HEK293 (cell line): ENCODE data around the gene CAGE1.

Experiments used
- CTCF ChIA-PET: fragments of 350-600 bp; formaldehyde crosslinking; extraction: SDS; loops from one replicate; lab custom pipeline; 2021; ENCODE audit warnings: antibody characterized with exemption; lab: Yijun Ruan, JAX
- POLR2A ChIA-PET: fragments of 300-600 bp; formaldehyde crosslinking; extraction: SDS; loops from one replicate; lab custom pipeline; 2020; ENCODE audit warnings: antibody characterized with exemption, inconsistent platforms; lab: Yijun Ruan, JAX
- H3K27ac ChIP-seq: fragments of 200-500 bp; sonication (Bioruptor generic); 2 replicates; pipeline ENCODE4 v1.5.1; 2014; ENCODE audit warnings: low read depth, low read length, control low read depth, inconsistent platforms; ENCODE audit errors: extremely low read depth
- H3K36me3 ChIP-seq, 2 experiments: fragments of 200-500 bp in 1 of 2; sonication (Bioruptor generic) in 1 of 2; 1 replicate in 1 of 2; 2 replicates in 1 of 2; pipeline ENCODE4 v1.5.1; 2014 to 2017; ENCODE audit warnings: inconsistent platforms in 2 of 2, low read length in 2 of 2; ENCODE audit not compliant: control insufficient read depth in 2 of 2, insufficient read depth in 1 of 2
- H3K4me1 ChIP-seq: fragments of 200-500 bp; sonication (Bioruptor generic); 2 replicates; pipeline ENCODE4 v1.5.1; 2014; ENCODE audit warnings: mild to moderate bottlenecking, low read length, inconsistent platforms; ENCODE audit not compliant: control insufficient read depth, insufficient read depth
- H3K4me3 ChIP-seq: 2 replicates; pipeline ENCODE4 v1.5.1; 2011; ENCODE audit warnings: low read depth, mild to moderate bottlenecking, control low read depth, low read length, moderate library complexity
- H3K9me3 ChIP-seq: fragments of 200-500 bp; sonication (Bioruptor generic); 2 replicates; pipeline ENCODE4 v1.5.1; 2014; ENCODE audit warnings: low read depth, low read length, inconsistent platforms; ENCODE audit not compliant: control insufficient read depth, insufficient read depth
- AEBP2 ChIP-seq: fragments of 450-650 bp; formaldehyde crosslinking; IDR thresholded peaks from 2 replicates; pipeline ENCODE4 v1.5.1; 2016; ENCODE audit warnings: missing biosample characterization, missing genetic modification characterization, borderline replicate concordance
- BCL11A ChIP-seq: fragments of 450-650 bp; formaldehyde crosslinking; IDR thresholded peaks from 2 replicates; pipeline ENCODE4 v1.5.1; 2016; ENCODE audit warnings: low read depth, missing biosample characterization, missing genetic modification characterization
- ELK4 ChIP-seq: IDR thresholded peaks from 2 replicates; pipeline ENCODE4 v1.6.1; 2011; ENCODE audit warnings: mild to moderate bottlenecking, low read depth, low read length, borderline replicate concordance
- GFI1B ChIP-seq: fragments of 450-650 bp; formaldehyde crosslinking; IDR thresholded peaks from 2 replicates; pipeline ENCODE4 v1.5.1; 2016; ENCODE audit warnings: missing biosample characterization, missing genetic modification characterization
- GLIS2 ChIP-seq: fragments of 450-650 bp; formaldehyde crosslinking; IDR thresholded peaks from 2 replicates; pipeline ENCODE4 v1.5.1; 2016; ENCODE audit warnings: missing biosample characterization, missing genetic modification characterization
- KLF1 ChIP-seq: fragments of 450-650 bp; formaldehyde crosslinking; IDR thresholded peaks from 2 replicates; pipeline ENCODE4 v1.5.1; 2016; ENCODE audit warnings: missing biosample characterization, missing genetic modification characterization
- TSHZ1 ChIP-seq: fragments of 450-650 bp; formaldehyde crosslinking; IDR thresholded peaks from 2 replicates; pipeline ENCODE4 v1.5.1; 2016; ENCODE audit warnings: missing biosample characterization, missing genetic modification characterization, borderline replicate concordance
- WT1 ChIP-seq: fragments of 450-650 bp; formaldehyde crosslinking; IDR thresholded peaks from 2 replicates; pipeline ENCODE4 v1.5.1; 2016; ENCODE audit warnings: missing biosample characterization, missing genetic modification characterization
- ZBTB26 ChIP-seq: fragments of 450-650 bp; formaldehyde crosslinking; optimal IDR thresholded peaks from 2 replicates; pipeline ENCODE3; 2016; ENCODE audit warnings: missing biosample characterization, mild to moderate bottlenecking, missing genetic modification characterization
- ZEB2 ChIP-seq: fragments of 450-650 bp; formaldehyde crosslinking; IDR thresholded peaks from 2 replicates; pipeline ENCODE4 v1.5.1; 2016; ENCODE audit warnings: missing biosample characterization, missing genetic modification characterization
- ZNF10 ChIP-seq: fragments of 450-650 bp; formaldehyde crosslinking; IDR thresholded peaks from 2 replicates; pipeline ENCODE4 v1.5.1; 2017; ENCODE audit warnings: missing biosample characterization, missing genetic modification characterization
- ZNF121 ChIP-seq: fragments of 450-650 bp; formaldehyde crosslinking; IDR thresholded peaks from 2 replicates; pipeline ENCODE4 v1.5.1; 2016; ENCODE audit warnings: missing biosample characterization, missing genetic modification characterization
- ZNF132 ChIP-seq: fragments of 450-650 bp; formaldehyde crosslinking; IDR thresholded peaks from 2 replicates; pipeline ENCODE4 v1.5.1; 2017; ENCODE audit warnings: missing biosample characterization, missing genetic modification characterization, borderline replicate concordance
- ZNF239 ChIP-seq: fragments of 450-650 bp; formaldehyde crosslinking; IDR thresholded peaks from 2 replicates; pipeline ENCODE4 v1.5.1; 2016; ENCODE audit warnings: missing biosample characterization, missing genetic modification characterization
- ZNF248 ChIP-seq: fragments of 450-650 bp; formaldehyde crosslinking; IDR thresholded peaks from 2 replicates; pipeline ENCODE4 v1.5.1; 2017; ENCODE audit warnings: missing biosample characterization, missing genetic modification characterization
- ZNF324 ChIP-seq: fragments of 450-650 bp; formaldehyde crosslinking; IDR thresholded peaks from 2 replicates; pipeline ENCODE4 v1.5.1; 2016; ENCODE audit warnings: missing biosample characterization, missing genetic modification characterization
- ZNF354C ChIP-seq: fragments of 450-650 bp; formaldehyde crosslinking; IDR thresholded peaks from 2 replicates; pipeline ENCODE4 v1.5.1; 2016; ENCODE audit warnings: missing biosample characterization, missing genetic modification characterization, low read depth, borderline replicate concordance
- ZNF391 ChIP-seq: fragments of 450-650 bp; formaldehyde crosslinking; IDR thresholded peaks from 2 replicates; pipeline ENCODE4 v1.5.1; 2016; ENCODE audit warnings: low read depth, missing biosample characterization, missing genetic modification characterization, borderline replicate concordance
- ZNF404 ChIP-seq: fragments of 450-650 bp; formaldehyde crosslinking; IDR thresholded peaks from 2 replicates; pipeline ENCODE4 v1.5.1; 2017; ENCODE audit warnings: missing biosample characterization, missing genetic modification characterization
- ZNF426 ChIP-seq: fragments of 450-650 bp; formaldehyde crosslinking; IDR thresholded peaks from 2 replicates; pipeline ENCODE4 v1.5.1; 2017; ENCODE audit warnings: missing biosample characterization, missing genetic modification characterization, mild to moderate bottlenecking, inconsistent platforms, moderate library complexity
- ZNF548 ChIP-seq: fragments of 450-650 bp; formaldehyde crosslinking; IDR thresholded peaks from 2 replicates; pipeline ENCODE4 v1.5.1; 2016; ENCODE audit warnings: missing biosample characterization, missing genetic modification characterization
- ZNF571 ChIP-seq: fragments of 450-650 bp; formaldehyde crosslinking; IDR thresholded peaks from 2 replicates; pipeline ENCODE4 v1.5.0; 2017; ENCODE audit warnings: missing biosample characterization, missing genetic modification characterization
- ZNF654 ChIP-seq: fragments of 450-650 bp; formaldehyde crosslinking; IDR thresholded peaks from 2 replicates; pipeline ENCODE4 v1.5.1; 2016; ENCODE audit warnings: low read depth, missing biosample characterization, missing genetic modification characterization

CAGE1 gene

GRCh38 chr6:7334685-7335084 lies 54.9 kb downstream of the CAGE1 start:
- no peaks in the 10 kb centered on the region for H3K4me1 ChIP-seq
- ChIA-PET CTCF (no interaction called here), POLR2A (interaction anchor here (0.7 to 1.6 kb wide), 3 partner anchors 19 to 55 kb away, joined by 3 to 10 read pairs (median 4); partner anchors contain the start of genes CAGE1 and RIOK1)

GRCh38 chr6:7332090-7332745 lies 57.3 kb downstream of the CAGE1 start:
- ChIA-PET POLR2A (interaction anchor here (1.6 kb wide), 1 partner anchor 57 kb away, joined by 5 read pairs; the partner anchor contains the start of genes CAGE1 and RIOK1), CTCF (interaction anchor here (1.0 kb wide), 1 partner anchor 11 kb away, joined by 5 read pairs; no protein-coding TSS in a partner anchor)
- H3K9me3 ChIP-seq: no peaks in the 10 kb centered on the region
- H3K27ac ChIP-seq: no peak overlapping the region
- no peaks in the 10 kb centered on the region for H3K4me1 ChIP-seq
- H3K4me3 ChIP-seq: no peak overlapping the region
- no peak for TF ChIP-seq WT1 (tag by site-specific recombination)
- no peak for TF ChIP-seq ZBTB26
- TF ChIP-seq ZNF654 (tag by site-specific recombination): no peak
- no peak for TF ChIP-seq ZEB2 (tag by site-specific recombination)
- no peak for TF ChIP-seq GFI1B
- TF ChIP-seq ELK4: no peak
- no peak for TF ChIP-seq ZNF571 (tag by site-specific recombination)
- TF ChIP-seq ZNF426 (tag by site-specific recombination): no peak
- TF ChIP-seq ZNF404 (tag by site-specific recombination): no peak
- no peak for TF ChIP-seq TSHZ1 (tag by site-specific recombination)
- TF ChIP-seq GLIS2 (tag by site-specific recombination): no peak
- TF ChIP-seq, all 188 proteins: peak for 0
- H3K36me3 ChIP-seq: no peaks in the 10 kb centered on the region

More at GRCh38 chr6:7334685-7335084, 54.9 kb downstream of the CAGE1 start:
- H3K9me3 ChIP-seq: no peaks in the 10 kb centered on the region
- TF ChIP-seq ZNF354C (tag by site-specific recombination) (no peak), ZNF391 (tag by site-specific recombination) (no peak), ZNF248 (tag by site-specific recombination) (no peak), ZNF548 (no peak), KLF1 (no peak), AEBP2 (tag by site-specific recombination) (no peak), ZNF324 (no peak), ZNF239 (tag by site-specific recombination) (no peak), ZNF121 (tag by site-specific recombination) (no peak), WT1 (tag by site-specific recombination) (no peak), BCL11A (tag by site-specific recombination) (no peak), ZNF132 (tag by site-specific recombination) (no peak), ZNF10 (no peak)
- no peak overlapping the region for H3K27ac ChIP-seq
- no peaks in the 10 kb centered on the region for H3K36me3 ChIP-seq
- no peak overlapping the region for H3K4me3 ChIP-seq
